ENCODE measurements around the gene GRIK3.

Gene GRIK3

DNA sequence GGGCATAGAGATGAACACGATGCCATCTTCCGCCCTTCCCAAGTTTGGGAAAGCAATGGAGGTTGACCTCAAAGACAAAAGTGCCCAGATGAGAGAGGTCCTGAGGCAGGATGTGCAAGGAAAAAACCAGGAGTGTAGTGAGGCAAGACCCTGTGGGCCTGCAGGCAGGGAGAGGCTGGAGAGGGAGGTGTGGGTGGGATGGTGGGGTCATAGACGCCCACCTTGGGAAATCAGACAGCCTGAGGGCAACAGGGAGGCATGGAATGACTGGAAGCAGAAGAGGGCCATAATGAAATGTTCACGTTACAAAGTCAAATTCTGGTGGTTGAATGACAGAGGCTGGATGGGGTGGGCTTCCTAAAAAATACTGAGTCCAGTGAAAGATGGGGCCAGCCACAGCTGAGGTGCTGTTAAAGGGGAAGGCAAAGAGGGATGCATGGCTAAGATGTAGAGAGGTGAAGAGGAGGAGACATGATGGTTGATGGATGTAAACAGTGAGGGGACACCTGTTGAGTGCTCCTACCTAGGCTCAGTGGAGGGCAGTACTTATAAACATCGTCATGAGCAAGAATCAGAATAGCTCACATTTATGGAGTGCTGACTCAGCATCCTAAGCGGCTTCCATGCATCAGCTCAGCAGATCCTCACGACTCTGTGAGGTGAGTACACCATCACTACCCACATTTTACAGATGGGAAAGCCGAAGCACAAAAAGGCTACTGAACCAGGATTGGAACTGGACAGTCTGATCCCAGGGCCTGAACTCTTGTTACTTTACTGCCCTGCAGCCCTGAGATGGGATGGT lies 42.0 kb downstream of the GRIK3 start:
- DNase-seq (ENCODE audit: extremely low read depth, low read depth): no peak
- TF ChIP-seq, protein P1, sequence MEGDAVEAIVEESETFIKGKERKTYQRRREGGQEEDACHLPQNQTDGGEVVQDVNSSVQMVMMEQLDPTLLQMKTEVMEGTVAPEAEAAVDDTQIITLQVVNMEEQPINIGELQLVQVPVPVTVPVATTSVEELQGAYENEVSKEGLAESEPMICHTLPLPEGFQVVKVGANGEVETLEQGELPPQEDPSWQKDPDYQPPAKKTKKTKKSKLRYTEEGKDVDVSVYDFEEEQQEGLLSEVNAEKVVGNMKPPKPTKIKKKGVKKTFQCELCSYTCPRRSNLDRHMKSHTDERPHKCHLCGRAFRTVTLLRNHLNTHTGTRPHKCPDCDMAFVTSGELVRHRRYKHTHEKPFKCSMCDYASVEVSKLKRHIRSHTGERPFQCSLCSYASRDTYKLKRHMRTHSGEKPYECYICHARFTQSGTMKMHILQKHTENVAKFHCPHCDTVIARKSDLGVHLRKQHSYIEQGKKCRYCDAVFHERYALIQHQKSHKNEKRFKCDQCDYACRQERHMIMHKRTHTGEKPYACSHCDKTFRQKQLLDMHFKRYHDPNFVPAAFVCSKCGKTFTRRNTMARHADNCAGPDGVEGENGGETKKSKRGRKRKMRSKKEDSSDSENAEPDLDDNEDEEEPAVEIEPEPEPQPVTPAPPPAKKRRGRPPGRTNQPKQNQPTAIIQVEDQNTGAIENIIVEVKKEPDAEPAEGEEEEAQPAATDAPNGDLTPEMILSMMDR (IDR thresholded peaks at IDR 0.05; ENCODE audit: low read depth, low read length, missing control alignments): no peak
- no peak overlapping the region for H3K4me3 ChIP-seq (replicated peaks; ENCODE audit: low read depth, low read length)

DNA sequence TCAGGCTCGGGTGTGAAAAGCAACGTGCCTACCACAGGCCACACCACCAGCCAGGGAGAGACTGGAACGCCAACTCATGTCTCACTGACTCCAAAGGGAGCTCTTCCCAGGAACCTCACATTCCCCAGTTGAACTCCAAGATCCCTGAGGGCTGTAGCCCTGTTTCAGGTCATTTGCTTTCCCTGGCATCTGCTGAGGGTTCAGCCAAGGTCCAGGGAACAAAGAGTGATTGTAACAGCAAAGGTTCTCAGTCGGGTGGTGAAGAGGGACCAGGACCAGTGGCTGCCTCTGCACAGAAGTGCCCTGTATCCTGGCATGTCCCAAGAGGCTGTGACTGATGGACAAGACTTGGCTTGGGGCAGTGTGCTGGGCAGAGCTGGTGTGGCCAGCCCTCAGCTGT lies 42.8 kb downstream of the GRIK3 start:
- DNase-seq (ENCODE audit: extremely low read depth, low read depth): no peak
- no peak overlapping the region for H3K4me3 ChIP-seq (replicated peaks; ENCODE audit: low read depth, low read length)
- TF ChIP-seq, protein P1 (IDR thresholded peaks at IDR 0.05; ENCODE audit: low read depth, low read length, missing control alignments): no peak

DNA sequence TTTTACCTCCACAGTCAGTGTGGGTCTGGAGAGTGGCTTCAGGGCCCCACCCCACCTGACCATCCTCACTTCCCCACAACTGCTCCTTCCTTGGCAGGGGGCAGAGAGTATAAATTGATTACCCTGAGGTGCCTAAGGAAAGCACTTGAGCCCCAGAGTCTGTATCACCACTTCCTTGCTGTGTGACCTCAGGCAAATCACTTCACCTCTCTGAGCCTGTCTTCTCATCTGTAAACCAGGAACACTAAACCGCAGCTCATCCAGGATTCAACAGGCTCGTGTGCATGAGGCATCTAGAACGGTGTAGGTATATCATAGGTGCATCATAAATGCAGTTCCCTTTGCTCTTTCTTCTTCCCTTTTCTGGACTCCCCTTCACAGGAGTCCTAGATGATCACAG lies 43.4 kb downstream of the GRIK3 start:
- H3K4me3 ChIP-seq (replicated peaks; ENCODE audit: low read depth, low read length): no peak overlapping the region
- TF ChIP-seq, protein P1 (IDR thresholded peaks at IDR 0.05; ENCODE audit: low read depth, low read length, missing control alignments): no peak
- no peak for DNase-seq (ENCODE audit: extremely low read depth, low read depth)

DNA sequence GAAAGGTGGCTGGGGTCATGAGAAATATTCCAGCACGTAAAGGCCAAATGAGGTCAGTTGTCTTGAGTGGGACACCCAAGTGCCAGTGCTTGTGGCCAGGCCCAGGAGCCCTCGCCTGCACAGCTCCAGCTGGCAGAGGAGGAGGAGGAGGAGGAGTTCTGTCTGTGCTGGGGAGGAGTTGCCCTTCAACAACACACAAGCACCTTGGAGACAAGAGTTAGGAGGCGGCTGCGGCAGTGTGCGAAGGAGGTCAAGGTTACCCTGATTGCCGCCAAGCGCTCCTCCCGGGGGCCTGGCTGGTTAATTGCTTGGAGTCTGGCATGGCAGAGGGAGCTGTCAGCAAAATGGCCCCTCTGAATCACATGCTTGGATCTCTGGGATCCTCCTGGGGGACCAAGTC lies 45.1 kb downstream of the GRIK3 start:
- no peak overlapping the region for H3K4me3 ChIP-seq (replicated peaks; ENCODE audit: low read depth, low read length)
- TF ChIP-seq, protein P1 (IDR thresholded peaks at IDR 0.05; ENCODE audit: low read depth, low read length, missing control alignments): no peak
- DNase-seq (ENCODE audit: extremely low read depth, low read depth): no peak

DNA sequence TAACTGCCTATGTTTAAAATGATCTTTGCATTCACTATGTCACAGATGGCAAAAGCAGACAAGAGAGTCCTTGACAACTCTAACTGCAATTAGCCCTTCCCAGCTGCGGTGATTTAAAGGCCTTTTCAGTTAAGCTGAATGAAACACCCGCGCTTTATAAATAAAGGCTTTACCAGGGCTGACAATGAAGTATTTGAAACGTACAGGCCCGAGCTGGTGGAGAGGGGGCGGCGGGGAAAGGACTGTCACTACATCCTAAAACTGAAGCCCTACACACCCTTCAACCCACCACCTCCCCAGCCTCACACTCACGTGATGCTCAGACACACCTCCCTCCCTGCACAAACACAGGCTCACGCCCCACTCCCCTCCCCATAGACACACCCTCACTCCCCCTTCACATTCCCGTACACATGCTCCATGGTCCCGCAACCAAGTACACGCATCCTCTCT lies 45.5 kb downstream of the GRIK3 start:
- no peak for DNase-seq (ENCODE audit: extremely low read depth, low read depth)

DNA sequence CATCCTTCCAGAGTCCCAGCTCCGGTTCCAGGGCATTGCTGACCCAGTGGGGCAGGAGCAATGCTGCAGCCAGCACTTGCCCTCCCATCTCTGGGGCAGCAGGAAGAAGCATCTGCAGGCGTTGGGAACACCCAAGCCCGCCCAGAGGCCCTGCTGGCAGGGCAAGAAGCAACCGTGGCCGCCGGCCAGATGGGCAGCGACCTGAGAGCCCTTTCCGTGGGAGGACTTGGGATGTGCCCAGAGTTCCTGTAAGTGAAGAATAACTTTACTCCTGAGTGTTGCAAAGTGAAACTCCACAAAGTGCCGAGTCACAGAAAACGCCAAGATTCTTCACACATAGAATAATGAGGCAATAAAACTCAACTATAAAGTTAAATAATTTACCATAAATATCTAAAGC lies 46.0 kb downstream of the GRIK3 start:
- no peak for DNase-seq (ENCODE audit: extremely low read depth, low read depth)
- TF ChIP-seq, protein P1 (IDR thresholded peaks at IDR 0.05; ENCODE audit: low read depth, low read length, missing control alignments): no peak
- no peak overlapping the region for H3K4me3 ChIP-seq (replicated peaks; ENCODE audit: low read depth, low read length)

More for the DNA sequence above, 45.5 kb downstream of the GRIK3 start:
- TF ChIP-seq, protein P1 (IDR thresholded peaks at IDR 0.05; ENCODE audit: low read depth, low read length, missing control alignments): no peak
- no peak overlapping the region for H3K4me3 ChIP-seq (replicated peaks; ENCODE audit: low read depth, low read length)
